ENCODE measurements around the gene HDGF. TPM values are rescaled to one million over a fixed set of nuclear protein-coding genes. Genes with fewer than 3 reads are reported as not detected.

HDGF gene
- total and polyA plus RNA-seq, 9 of the 15 experiments (the other 6 are each of a cell fraction or from before 2014, with no cell fraction given): 38.8 to 601 (median 400) TPM

DNA sequence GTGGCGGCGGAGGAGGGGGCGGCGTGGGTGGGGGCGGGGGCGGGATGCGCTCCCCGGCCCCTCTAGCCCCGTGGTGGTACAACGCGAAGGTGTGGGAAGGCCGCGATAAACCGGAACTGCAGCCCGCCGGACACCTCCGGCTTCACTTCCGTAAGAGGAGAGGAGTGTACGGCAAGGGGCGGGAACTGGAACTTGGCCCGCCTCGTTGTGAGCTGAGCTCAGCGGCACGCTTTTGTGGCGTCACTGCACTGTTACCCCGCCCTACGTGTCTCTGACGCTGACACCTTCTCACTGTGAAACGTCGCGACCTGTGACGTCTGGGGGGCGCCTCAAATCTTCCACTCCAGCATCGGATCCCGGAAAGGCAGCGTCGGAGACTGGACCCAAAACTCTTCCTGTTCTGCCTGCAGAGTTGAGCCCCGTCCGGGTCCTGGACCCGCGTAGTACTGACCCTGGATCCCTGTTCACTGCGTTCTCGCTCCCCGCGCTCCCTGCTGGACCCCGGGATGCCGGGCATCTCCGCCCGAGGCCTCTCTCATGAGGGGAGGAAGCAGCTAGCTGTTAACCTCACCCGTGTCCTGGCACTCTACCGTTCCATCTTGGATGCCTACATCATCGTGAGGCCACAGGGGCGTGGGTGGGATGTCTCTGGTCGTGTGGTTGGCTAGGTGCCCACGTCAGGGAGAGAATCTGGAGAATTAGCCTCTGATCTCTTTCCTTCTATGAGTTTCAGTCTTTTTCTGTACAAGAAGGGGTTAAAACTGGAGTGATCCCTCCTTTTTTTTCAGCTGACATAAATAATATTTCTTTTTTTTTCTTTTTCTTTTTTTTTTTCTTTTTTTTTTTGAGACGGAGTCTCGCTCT lies 22.6 kb downstream of the HDGF start, which contains the start of gene ISG20L2 (continued):
- TF ChIP-seq ZNF512 (tag; IDR thresholded peaks at IDR 0.05): peak; percentile 50; the same call in 1 of the 2 replicates
- no peak for TF ChIP-seq ZNF384 (IDR thresholded peaks at IDR 0.05; ENCODE audit: low read depth, low read length)
- no peak for TF ChIP-seq U2AF1 (optimal IDR thresholded peaks at IDR 0.05; ENCODE audit: low read depth, low read length)
- no peak for TF ChIP-seq HBP1 (CRISPR knock-in tag; IDR thresholded peaks at IDR 0.05)
- TF ChIP-seq HMBOX1 (IDR thresholded peaks at IDR 0.05): no peak
- peak; percentile 93 for TF ChIP-seq RBFOX2 (IDR thresholded peaks at IDR 0.05; ENCODE audit: low read depth, low read length)
- no peak for TF ChIP-seq FOXA3 (CRISPR knock-in tag; conservative IDR thresholded peaks at IDR 0.05 in 1 of 2, IDR thresholded peaks at IDR 0.05 in 1 of 2)
- no peak for TF ChIP-seq ZNF217 (CRISPR knock-in tag; IDR thresholded peaks at IDR 0.05)
- no peak for TF ChIP-seq ZNF146 (CRISPR knock-in tag; IDR thresholded peaks at IDR 0.05; ENCODE audit: unreplicated experiment)
- 0 out of 2 replicates have a peak, but pooled peaks have one; percentile 55 for TF ChIP-seq TRIM28 (IDR thresholded peaks at IDR 0.05)
- TF ChIP-seq TAF7 (tag; IDR thresholded peaks at IDR 0.05): no peak
- peak in 1 of 2 experiments; percentile 98; a peak in 2 of 4 replicates for TF ChIP-seq TBL1XR1 (IDR thresholded peaks at IDR 0.05; ENCODE audit: low read length in 2 of 2)
- peak; percentile 84 for TF ChIP-seq CTBP1 (IDR thresholded peaks at IDR 0.05; ENCODE audit: borderline replicate concordance)
- TF ChIP-seq, protein P1, sequence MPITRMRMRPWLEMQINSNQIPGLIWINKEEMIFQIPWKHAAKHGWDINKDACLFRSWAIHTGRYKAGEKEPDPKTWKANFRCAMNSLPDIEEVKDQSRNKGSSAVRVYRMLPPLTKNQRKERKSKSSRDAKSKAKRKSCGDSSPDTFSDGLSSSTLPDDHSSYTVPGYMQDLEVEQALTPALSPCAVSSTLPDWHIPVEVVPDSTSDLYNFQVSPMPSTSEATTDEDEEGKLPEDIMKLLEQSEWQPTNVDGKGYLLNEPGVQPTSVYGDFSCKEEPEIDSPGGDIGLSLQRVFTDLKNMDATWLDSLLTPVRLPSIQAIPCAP (CRISPR knock-in tag; IDR thresholded peaks at IDR 0.05; ENCODE audit: borderline replicate concordance): no peak
- TF ChIP-seq, protein P2, sequence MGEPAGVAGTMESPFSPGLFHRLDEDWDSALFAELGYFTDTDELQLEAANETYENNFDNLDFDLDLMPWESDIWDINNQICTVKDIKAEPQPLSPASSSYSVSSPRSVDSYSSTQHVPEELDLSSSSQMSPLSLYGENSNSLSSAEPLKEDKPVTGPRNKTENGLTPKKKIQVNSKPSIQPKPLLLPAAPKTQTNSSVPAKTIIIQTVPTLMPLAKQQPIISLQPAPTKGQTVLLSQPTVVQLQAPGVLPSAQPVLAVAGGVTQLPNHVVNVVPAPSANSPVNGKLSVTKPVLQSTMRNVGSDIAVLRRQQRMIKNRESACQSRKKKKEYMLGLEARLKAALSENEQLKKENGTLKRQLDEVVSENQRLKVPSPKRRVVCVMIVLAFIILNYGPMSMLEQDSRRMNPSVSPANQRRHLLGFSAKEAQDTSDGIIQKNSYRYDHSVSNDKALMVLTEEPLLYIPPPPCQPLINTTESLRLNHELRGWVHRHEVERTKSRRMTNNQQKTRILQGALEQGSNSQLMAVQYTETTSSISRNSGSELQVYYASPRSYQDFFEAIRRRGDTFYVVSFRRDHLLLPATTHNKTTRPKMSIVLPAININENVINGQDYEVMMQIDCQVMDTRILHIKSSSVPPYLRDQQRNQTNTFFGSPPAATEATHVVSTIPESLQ (CRISPR knock-in tag; IDR thresholded peaks at IDR 0.05): no peak
- no peak for TF ChIP-seq THRB (CRISPR knock-in tag; conservative IDR thresholded peaks at IDR 0.05)
- no peak for TF ChIP-seq SRSF9 (IDR thresholded peaks at IDR 0.05; ENCODE audit: borderline replicate concordance, low read depth, low read length)

Data from K562 (cell line).